ENCODE data around the gene MEIS2.

- TF ChIP-seq POLR2A (IDR thresholded peaks at IDR 0.05; ENCODE audit: low read length) (no peak), GATA1 (IDR thresholded peaks at IDR 0.05; ENCODE audit: low read depth, low read length) (no peak)
Measured at GRCh38 chr15:37121492-37121891, 21.1 kb upstream of the MEIS2 start.
